ENCODE measurements around the gene TRPV2.

The TRPV2 gene

DNA sequence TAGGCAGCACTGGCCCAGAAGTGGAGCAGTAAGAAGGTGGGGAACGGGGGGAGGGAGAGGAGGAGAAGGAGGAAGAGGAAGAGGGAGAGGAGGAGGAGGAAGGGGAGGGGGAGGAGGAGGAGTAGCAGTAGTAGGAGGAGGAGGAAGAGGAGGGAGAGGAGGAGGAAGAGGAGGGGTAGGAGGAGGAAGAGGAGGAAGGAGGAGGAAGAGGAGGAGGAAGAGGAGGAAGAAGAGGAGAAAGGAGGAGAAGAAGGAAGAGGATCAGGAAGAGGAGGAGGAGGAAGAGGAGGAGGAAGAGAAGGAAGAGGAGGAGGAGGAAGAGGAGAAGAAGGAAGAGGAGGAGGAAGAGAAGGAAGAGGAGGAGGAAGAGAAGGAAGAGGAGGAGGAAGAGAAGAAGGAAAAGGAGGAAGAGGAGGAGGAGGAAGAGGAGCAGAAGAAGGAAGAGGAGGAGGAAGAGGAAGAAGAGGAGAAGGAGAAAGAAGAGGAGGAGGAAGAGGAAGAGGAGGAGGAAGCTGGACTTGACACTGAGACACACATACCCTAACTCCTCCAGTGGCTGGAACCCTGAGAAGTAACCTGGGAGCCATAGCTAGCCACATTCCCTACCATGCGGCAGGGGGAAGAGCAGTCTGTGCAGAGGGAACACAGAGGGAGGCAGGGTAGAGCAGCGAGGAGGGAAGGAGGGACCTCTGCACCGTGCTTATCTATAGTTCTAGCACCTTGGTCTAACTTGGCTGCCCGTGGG, 40.8 kb downstream of the TRPV2 start:
- DNase-seq (ENCODE audit: low read depth): no peak

- no peak for DNase-seq (ENCODE audit: low read depth)
Observed at GRCh38 chr17:16456742-16457316, 41.5 kb downstream of the TRPV2 start.

- no peak for DNase-seq (ENCODE audit: low read depth)
Observed at GRCh38 chr17:16459271-16459670, 43.9 kb downstream of the TRPV2 start.

GRCh38 chr17:16459855-16460550, 44.6 kb downstream of the TRPV2 start:
- no peak for DNase-seq (ENCODE audit: low read depth)

DNA sequence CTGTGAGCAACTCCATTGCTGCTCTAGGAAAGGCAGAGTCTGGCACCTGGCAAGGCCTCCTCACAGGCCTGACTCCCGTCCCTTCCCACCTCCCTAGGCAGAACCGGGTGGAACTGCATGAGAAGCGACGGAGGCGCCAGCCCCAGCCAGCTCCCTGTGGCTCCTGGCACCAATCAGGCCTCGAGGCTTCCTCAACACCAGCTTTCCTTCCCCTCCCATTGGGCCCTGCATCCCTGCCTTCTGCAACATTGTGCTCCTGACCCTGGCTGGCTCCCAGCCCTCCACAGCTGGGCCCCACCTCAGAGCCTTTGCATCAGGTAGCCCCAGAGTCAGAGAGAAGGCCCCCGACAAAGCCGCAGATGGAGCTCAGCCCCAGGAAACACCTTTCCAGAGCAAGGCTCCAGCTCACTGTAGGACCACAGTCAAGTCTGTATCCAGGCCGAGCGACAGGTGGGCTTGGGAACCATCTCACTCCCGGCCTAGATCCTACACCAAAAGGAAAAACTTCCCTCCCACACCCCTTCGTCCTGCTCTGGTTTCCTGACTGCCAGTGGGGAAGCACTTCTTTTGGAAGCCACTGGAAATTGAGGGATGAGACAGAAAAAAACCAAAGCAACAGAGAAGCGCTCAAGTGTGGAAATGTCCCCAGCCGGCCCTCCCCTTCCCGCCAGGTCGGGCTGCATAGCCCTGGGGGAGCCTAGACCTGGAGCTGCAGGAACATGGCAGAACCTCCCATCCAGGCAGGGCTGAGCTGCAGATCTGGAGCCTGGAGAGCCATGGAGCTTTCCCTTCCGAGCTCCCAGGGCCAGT, 45.6 kb downstream of the TRPV2 start:
- DNase-seq (ENCODE audit: low read depth): no peak

DNA sequence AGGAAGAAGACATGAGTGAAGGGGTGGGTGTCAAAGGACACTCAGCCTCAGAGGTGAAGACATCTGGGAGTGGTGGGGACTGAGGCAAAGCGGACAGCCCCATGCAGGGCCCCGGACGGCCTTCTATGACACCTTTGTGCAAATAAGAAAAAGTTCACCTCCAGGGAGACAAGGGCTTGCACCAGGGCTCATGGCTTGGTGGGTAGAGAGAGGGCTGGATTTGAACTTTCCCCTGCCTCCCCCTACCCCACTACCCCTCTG, 46.2 kb downstream of the TRPV2 start:
- no peak for DNase-seq (ENCODE audit: low read depth)

DNA sequence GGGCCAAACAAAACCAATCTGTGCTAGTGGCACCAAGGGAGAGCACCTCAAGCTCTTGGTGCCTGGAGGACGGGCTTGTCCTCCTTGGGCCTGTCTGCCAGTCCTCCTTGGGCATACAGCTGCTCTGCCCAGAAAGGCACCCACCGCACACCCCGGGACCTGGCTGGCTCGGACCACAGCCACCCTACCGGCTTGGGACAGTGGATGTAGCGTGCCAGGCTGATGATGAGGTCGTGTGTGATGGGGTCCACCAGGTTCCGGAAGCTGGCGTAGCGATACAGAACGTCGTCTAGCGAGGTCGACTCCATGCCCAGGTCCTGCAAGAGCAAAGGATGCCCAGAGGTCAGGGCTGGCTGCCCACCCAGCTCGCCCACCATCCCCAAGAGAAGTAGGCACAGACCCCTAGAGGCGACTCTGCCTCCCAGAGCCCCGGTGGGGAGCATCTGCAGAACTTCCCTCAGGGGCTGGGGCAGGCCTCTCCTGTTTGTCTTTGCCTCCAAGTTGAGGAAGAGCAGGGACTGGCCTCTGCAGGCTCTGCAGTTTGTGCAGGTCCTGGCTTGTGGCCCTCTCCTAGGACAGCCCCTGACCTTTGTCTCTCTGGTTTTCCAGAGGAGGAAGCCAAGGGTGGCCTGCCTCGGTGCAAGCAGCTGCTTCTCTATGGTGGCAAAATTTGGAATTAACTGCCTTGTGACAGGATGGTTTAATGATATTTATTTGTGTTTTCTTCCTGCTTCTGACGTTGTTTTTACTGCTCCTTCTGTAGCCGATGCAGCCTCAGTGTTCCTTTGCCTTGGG, 46.9 kb downstream of the TRPV2 start:
- no peak for DNase-seq (ENCODE audit: low read depth)

- no peak for DNase-seq (ENCODE audit: low read depth)
Observed at GRCh38 chr17:16463358-16464302, 48.3 kb downstream of the TRPV2 start.

DNA sequence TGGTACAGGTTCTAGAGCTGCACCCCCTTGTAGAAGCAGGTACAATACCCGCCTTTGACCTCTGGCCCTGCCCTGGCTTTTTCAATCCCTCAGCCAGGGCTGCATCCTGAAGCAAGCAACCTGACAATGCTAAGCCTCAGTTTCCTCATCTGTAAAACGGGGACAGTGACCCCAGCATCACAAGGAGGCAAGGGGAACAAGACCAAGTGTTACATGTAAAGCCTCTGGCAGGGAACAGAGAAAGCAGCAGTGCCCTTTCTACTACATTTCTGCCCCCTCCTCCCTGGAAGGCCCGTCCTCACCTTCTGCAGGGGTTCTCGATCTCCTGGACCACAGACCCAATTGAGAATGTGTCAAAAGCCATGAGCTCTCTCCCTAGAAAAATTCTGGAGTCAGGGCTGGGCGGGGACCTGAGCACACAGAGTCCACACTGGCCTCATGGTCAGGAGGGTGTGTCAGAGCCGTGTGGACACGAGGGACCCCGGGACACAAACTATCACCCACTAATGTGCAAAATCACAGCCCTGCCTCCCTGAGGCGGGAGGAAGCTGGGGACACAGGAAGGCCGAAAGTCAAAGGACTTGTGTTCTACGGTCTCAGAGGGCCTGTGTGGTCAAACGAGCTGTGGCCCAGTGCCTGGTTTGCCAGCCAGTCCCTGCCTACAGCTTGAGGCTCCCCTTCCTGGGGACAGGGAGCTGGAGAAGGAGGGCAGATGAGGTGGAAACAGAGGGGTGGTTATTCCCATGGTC, 49.1 kb downstream of the TRPV2 start:
- no peak for DNase-seq (ENCODE audit: low read depth)

DNA sequence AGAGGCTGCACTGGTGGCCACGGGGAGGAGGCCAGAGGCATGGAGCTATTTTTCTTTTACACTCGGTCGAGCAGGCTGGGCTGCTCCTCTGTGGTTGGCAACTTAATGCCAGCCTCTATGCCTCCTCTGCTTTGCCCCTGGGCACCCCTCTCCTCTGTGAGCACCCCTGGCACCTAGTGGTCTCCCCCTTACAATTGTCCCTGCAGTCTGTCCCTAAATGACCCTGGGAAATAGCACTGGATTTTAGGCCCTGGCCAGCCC, 49.6 kb downstream of the TRPV2 start:
- DNase-seq (ENCODE audit: low read depth): no peak

DNA sequence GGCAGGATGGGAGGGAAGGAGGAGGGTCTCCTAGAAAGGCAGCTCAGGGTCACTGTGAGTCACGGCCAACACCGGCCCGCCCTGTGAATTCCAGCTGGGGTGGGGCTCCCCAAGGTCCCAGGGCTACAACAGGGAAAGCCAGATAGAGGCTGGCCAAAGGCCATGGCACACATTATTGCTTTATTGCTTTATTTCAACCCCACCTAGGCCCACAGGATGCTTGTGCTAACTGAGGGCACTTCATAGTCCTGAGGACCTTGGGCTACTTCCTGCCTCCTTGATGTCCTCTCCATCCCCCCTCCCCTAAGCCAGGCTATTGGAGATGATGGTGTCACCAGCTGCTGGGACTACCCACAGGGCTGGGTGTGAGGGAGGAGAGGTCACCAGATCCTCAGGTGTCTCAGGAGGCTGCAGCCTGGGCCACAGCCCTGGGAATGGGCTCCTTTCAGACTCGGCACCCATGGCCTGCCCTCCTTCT, 50.5 kb downstream of the TRPV2 start:
- no peak for DNase-seq (ENCODE audit: low read depth)

DNA sequence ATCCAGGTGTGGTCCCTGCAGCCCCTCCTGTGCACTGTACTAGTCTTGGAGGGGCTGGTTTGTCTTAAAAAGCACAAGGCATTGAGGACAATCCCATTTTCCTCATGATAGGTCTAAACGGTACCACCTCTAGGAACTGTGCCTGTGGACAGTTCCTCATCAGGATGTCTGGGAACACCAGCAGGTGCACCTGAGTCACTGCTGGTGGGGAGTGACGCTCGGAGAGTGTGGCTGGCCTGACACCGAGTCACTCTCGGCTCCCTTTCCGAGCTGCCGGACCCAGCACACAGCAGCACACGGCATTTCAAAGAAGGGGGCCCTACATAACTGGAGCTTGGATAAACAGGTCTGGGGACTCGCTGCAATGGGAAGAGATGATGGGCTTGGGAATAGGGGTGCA, 51.0 kb downstream of the TRPV2 start:
- DNase-seq (ENCODE audit: low read depth): no peak

DNA sequence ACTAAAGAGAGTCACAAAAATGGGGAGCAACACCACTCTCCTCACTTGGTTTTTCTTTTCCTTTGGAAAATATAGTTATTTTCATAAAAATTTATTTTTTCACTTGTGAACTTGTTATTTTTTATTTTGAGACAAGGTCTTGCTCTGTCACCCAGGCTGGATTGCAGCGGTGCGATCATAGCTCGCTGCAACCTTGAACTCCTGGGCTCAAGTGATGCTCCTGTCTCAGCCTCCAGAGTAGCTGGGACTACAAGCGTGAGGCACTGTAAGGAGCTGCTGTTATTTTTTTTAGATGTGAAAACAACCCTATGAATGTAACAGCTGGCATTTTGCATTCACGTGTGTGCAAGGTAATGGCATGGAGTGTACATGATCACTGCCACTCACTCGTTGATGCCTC, 51.7 kb downstream of the TRPV2 start:
- DNase-seq (ENCODE audit: low read depth): no peak

- DNase-seq (ENCODE audit: low read depth): no peak
Observed at GRCh38 chr17:16467886-16468285, 52.5 kb downstream of the TRPV2 start.

GRCh38 chr17:16468428-16468992, 53.1 kb downstream of the TRPV2 start:
- DNase-seq (ENCODE audit: low read depth): no peak

DNA sequence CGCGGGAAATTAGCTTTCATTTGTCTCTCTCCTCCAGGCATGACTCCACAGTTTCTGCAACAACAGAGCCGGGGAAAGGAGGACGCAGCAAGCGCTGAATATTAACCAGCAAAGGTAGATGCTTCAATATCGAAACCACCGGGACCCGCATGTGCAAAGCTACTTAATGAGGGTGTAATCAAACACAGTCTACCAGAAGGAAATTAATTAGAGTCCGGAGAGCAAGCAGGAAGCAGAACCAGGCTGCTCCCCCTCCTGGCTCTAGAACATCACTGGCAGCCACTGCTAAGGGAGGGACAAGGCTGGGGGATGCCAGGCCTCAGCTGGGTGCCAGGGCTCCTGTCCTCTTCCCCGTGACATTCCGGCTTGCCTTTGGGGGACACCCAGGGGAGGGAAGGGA, 54.9 kb downstream of the TRPV2 start:
- no peak for DNase-seq (ENCODE audit: low read depth)

DNA sequence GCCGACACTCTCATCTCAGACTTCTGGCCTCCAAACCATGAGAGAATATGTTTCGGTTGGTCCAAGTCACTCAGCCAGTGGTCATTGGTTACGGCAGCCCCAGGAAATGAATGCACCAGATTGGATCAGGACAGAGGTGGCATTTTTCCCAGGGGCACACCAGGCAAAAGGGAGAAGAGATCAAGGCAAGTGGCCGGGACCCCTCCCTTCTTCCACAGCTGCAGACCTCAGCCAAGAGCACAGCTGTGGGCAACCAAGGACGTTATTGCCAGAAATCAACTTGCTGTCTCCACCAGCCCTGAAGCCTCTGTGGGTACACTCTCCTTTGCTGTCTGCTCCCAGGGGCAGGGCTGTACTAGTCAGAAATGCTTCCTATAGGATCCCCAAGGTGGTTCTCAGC, 55.9 kb downstream of the TRPV2 start:
- DNase-seq (ENCODE audit: low read depth): no peak

DNA sequence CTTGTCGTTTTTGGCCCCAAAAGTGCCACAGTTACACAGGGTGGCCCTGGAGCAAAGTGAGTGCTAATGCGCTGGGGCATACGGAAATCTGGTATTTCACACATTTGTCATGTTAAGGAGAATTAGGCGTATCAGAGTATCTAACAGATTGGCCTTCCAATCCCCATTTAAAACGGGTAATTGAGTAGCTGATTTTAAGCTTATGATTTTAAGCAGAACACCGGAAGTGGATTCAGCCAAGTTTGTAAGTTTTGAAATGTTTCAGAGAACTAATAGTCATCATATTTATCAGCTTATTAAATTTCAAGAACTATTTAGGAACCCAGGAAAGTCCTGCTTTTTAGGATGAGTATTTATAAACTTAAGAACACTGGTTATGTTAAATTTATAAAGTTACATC, 57.2 kb downstream of the TRPV2 start:
- DNase-seq (ENCODE audit: low read depth): no peak

- no peak for DNase-seq (ENCODE audit: low read depth)
Observed at GRCh38 chr17:16473044-16474011, 58.0 kb downstream of the TRPV2 start.

Data from non-pigmented ciliary epithelial cell (primary cell).